ENCODE data around the gene ARMCX1.
A peak's percentile ranks its signal among the peaks of the same experiment; 100 is the strongest.
"Not testable (repeated sequence)": the region's sequence is repeated elsewhere in the genome, so short reads cannot be mapped to it uniquely, and the experiment has no call there.

Gene ARMCX1

GRCh38 chrX:101550362-101550750 is at the start of gene ARMCX1:
Gene ARMCX1, plus strand, starts transcription at chrX:101550547. Its CDS starts 2,384 bp downstream, at chrX:101552931.
- peak; percentile 28 for DNase-seq

- DNase-seq, result not testable (repeated sequence)
These were observed 47.4 kb upstream of the ARMCX1 start for GRCh38 chrX:101502929-101503328.

- DNase-seq, result no peak
These were observed 43.0 kb upstream of the ARMCX1 start for GRCh38 chrX:101507372-101507771.

GRCh38 chrX:101507986-101508385 is 42.4 kb upstream of the ARMCX1 start:
- DNase-seq, result no peak

- no peak for DNase-seq
These were observed 19.4 kb upstream of the ARMCX1 start for GRCh38 chrX:101530944-101531343.

GRCh38 chrX:101539116-101539515 is 11.2 kb upstream of the ARMCX1 start:
- DNase-seq, result no peak

- peak; percentile 28 for DNase-seq
These were observed 518 bp downstream of the ARMCX1 start for GRCh38 chrX:101550751-101551379.

GRCh38 chrX:101551380-101551767 is 1.0 kb downstream of the ARMCX1 start:
- no peak for DNase-seq

GRCh38 chrX:101552714-101553113 is 2.4 kb downstream of the ARMCX1 start:
- DNase-seq, result no peak

GRCh38 chrX:101564651-101565050 is 14.3 kb downstream of the ARMCX1 start:
- DNase-seq, result no peak

GRCh38 chrX:101595739-101596419 is 45.5 kb downstream of the ARMCX1 start:
- peak; percentile 26 for DNase-seq

GRCh38 chrX:101599592-101599991 is 49.2 kb downstream of the ARMCX1 start:
- DNase-seq, result not testable (repeated sequence)

GRCh38 chrX:101602077-101602476 is 51.7 kb downstream of the ARMCX1 start:
- no peak for DNase-seq
